ENCODE data around the gene VWA8.

DNA sequence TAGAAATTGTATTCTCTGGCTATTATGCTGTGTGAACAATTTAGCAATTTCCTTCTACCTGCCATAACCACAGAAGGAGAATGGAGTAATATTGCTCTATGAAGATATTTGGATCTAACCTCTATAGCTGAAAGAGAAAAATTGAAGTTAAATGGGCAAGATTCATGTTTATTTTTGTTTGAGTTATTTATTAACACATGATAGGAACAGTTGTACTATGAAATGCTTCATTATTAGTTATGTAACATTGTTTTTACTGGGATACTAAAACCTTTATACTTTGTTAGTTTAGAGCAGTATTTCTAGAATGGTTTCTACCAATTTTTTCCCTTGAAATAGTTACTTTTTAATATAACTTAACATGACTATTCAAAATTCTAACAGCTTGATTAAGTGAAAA is 27.3 kb upstream of the VWA8 start:
- TF ChIP-seq, protein P1, sequence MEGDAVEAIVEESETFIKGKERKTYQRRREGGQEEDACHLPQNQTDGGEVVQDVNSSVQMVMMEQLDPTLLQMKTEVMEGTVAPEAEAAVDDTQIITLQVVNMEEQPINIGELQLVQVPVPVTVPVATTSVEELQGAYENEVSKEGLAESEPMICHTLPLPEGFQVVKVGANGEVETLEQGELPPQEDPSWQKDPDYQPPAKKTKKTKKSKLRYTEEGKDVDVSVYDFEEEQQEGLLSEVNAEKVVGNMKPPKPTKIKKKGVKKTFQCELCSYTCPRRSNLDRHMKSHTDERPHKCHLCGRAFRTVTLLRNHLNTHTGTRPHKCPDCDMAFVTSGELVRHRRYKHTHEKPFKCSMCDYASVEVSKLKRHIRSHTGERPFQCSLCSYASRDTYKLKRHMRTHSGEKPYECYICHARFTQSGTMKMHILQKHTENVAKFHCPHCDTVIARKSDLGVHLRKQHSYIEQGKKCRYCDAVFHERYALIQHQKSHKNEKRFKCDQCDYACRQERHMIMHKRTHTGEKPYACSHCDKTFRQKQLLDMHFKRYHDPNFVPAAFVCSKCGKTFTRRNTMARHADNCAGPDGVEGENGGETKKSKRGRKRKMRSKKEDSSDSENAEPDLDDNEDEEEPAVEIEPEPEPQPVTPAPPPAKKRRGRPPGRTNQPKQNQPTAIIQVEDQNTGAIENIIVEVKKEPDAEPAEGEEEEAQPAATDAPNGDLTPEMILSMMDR (IDR thresholded peaks at IDR 0.05; ENCODE audit: low read length) = no peak
- TF ChIP-seq EZH2 (optimal IDR thresholded peaks at IDR 0.05; ENCODE audit: low read depth, low read length) = no peak
